ACC112 (cell line): Measurements from ENCODE around the gene LSR.
"Not testable (repeated sequence)": the region's sequence is repeated elsewhere in the genome, so short reads cannot be mapped to it uniquely, and the experiment has no call there.

ENCODE experiments used
- H2AFZ ChIP-seq: fragments of 200-600 bp; sonication (generic); one replicate; pipeline ENCODE4 v1.6.0; 2017; ENCODE audit warnings: antibody characterized with exemption, low read length; ENCODE audit not compliant: unreplicated experiment
- H3K27ac ChIP-seq: fragments of 200-600 bp; sonication (generic); 2 replicates; pipeline ENCODE4 v1.5.1; 2014; ENCODE audit warnings: low read depth, mild to moderate bottlenecking, antibody characterized with exemption, low read length, moderate library complexity
- H3K27me3 ChIP-seq: fragments of 200-600 bp; sonication (generic); 2 replicates; pipeline ENCODE4 v1.6.1; 2014; ENCODE audit warnings: mild to moderate bottlenecking, antibody characterized with exemption, low read length, moderate library complexity, mixed read lengths; ENCODE audit not compliant: insufficient read depth
- H3K36me3 ChIP-seq: fragments of 200-600 bp; sonication (generic); 2 replicates; pipeline ENCODE4 v1.6.1; 2016; ENCODE audit warnings: mild to moderate bottlenecking, antibody characterized with exemption, low read length, moderate library complexity, mixed read lengths; ENCODE audit not compliant: insufficient read depth
- H3K4me1 ChIP-seq: fragments of 200-600 bp; sonication (generic); one replicate; pipeline ENCODE4 v1.6.1; 2016; ENCODE audit warnings: low read length, mixed read lengths; ENCODE audit not compliant: insufficient read depth, unreplicated experiment, control insufficient read depth
- H3K4me3 ChIP-seq: fragments of 200-600 bp; sonication (generic); 2 replicates; pipeline ENCODE4 v1.5.1; 2014; ENCODE audit warnings: mild to moderate bottlenecking, low read depth, low read length
- H3K79me2 ChIP-seq: fragments of 200-600 bp; sonication (generic); one replicate; pipeline ENCODE4 v1.6.0; 2016; ENCODE audit warnings: low read length; ENCODE audit not compliant: control insufficient read depth, unreplicated experiment, insufficient read depth

The LSR gene

GRCh38 chr19:35229601-35230000 lies 19.2 kb upstream of the LSR start:
- no peaks in the 10 kb centered on the region for H3K79me2 ChIP-seq
- H2AFZ ChIP-seq: no peak overlapping the region
- peaks cover 13% of the 10 kb centered on the region; the same call in 1 of the 2 replicates for H3K27me3 ChIP-seq
- H3K27ac ChIP-seq: no peak overlapping the region
- no peak overlapping the region for H3K4me3 ChIP-seq
- H3K36me3 ChIP-seq: no peaks in the 10 kb centered on the region
- H3K4me1 ChIP-seq: no peaks in the 10 kb centered on the region

- Histone ChIP-seq H3K27me3 (peaks cover 11% of the 10 kb centered on the region; the same call in 1 of the 2 replicates), H2AFZ (no peak overlapping the region), H3K27ac (no peak overlapping the region), H3K4me3 (no peak overlapping the region), H3K4me1 (no peaks in the 10 kb centered on the region), H3K36me3 (no peaks in the 10 kb centered on the region), H3K79me2 (no peaks in the 10 kb centered on the region)
Measured at GRCh38 chr19:35231956-35232645, 16.7 kb upstream of the LSR start.

- Histone ChIP-seq H2AFZ (no peak overlapping the region), H3K4me3 (no peak overlapping the region)
Measured at GRCh38 chr19:35232912-35233311, 15.9 kb upstream of the LSR start.

GRCh38 chr19:35236638-35237400 lies 12.0 kb upstream of the LSR start:
- Histone ChIP-seq H2AFZ (no peak overlapping the region), H3K4me3 (no peak overlapping the region), H3K36me3 (no peaks in the 10 kb centered on the region)

More at GRCh38 chr19:35232912-35233311, 15.9 kb upstream of the LSR start:
- Histone ChIP-seq H3K27me3 (peaks cover 12% of the 10 kb centered on the region; the same call in 1 of the 2 replicates), H3K79me2 (no peaks in the 10 kb centered on the region), H3K36me3 (no peaks in the 10 kb centered on the region), H3K4me1 (no peaks in the 10 kb centered on the region), H3K27ac (no peak overlapping the region)

GRCh38 chr19:35239597-35239996 lies 9.2 kb upstream of the LSR start:
- H3K36me3 ChIP-seq, H3K27ac ChIP-seq, H2AFZ ChIP-seq, H3K79me2 ChIP-seq, H3K4me3 ChIP-seq, H3K4me1 ChIP-seq: not testable (repeated sequence)
- peaks cover 55% of the 10 kb centered on the region for H3K27me3 ChIP-seq

More at GRCh38 chr19:35236638-35237400, 12.0 kb upstream of the LSR start:
- no peaks in the 10 kb centered on the region for H3K4me1 ChIP-seq
- H3K27ac ChIP-seq: no peak overlapping the region
- H3K79me2 ChIP-seq: no peaks in the 10 kb centered on the region
- peaks cover 38% of the 10 kb centered on the region for H3K27me3 ChIP-seq

- Histone ChIP-seq H3K79me2 (no peaks in the 10 kb centered on the region), H3K36me3 (no peaks in the 10 kb centered on the region), H2AFZ (no peak overlapping the region), H3K27me3 (peaks cover 55% of the 10 kb centered on the region), H3K4me1 (no peaks in the 10 kb centered on the region), H3K27ac (no peak overlapping the region), H3K4me3 (no peak overlapping the region)
Measured at GRCh38 chr19:35240327-35240726, 8.5 kb upstream of the LSR start.

- peaks cover 65% of the 10 kb centered on the region for H3K27me3 ChIP-seq
- H3K79me2 ChIP-seq: no peaks in the 10 kb centered on the region
- no peak overlapping the region for H3K4me3 ChIP-seq
- no peaks in the 10 kb centered on the region for H3K36me3 ChIP-seq
- H2AFZ ChIP-seq: no peak overlapping the region
- H3K27ac ChIP-seq: no peak overlapping the region
- no peaks in the 10 kb centered on the region for H3K4me1 ChIP-seq
Measured at GRCh38 chr19:35241417-35241816, 7.4 kb upstream of the LSR start.

GRCh38 chr19:35246466-35247092 lies 2.2 kb upstream of the LSR start:
- Histone ChIP-seq H3K4me1 (no peaks in the 10 kb centered on the region), H3K79me2 (no peaks in the 10 kb centered on the region), H3K36me3 (no peaks in the 10 kb centered on the region), H3K27me3 (peaks cover 75% of the 10 kb centered on the region), H3K4me3 (no peak overlapping the region), H3K27ac (no peak overlapping the region), H2AFZ (no peak overlapping the region)

GRCh38 chr19:35247526-35248309 lies 1.1 kb upstream of the LSR start:
- no peak overlapping the region for H3K27ac ChIP-seq
- H3K36me3 ChIP-seq: no peaks in the 10 kb centered on the region
- H3K27me3 ChIP-seq: peaks cover 71% of the 10 kb centered on the region
- no peaks in the 10 kb centered on the region for H3K79me2 ChIP-seq
- no peak overlapping the region for H3K4me3 ChIP-seq
- no peak overlapping the region for H2AFZ ChIP-seq
- H3K4me1 ChIP-seq: no peaks in the 10 kb centered on the region

- H2AFZ ChIP-seq: no peak overlapping the region
- H3K4me1 ChIP-seq: no peaks in the 10 kb centered on the region
- peaks cover 55% of the 10 kb centered on the region for H3K27me3 ChIP-seq
- no peaks in the 10 kb centered on the region for H3K79me2 ChIP-seq
- H3K4me3 ChIP-seq: 0 out of 2 replicates have a peak overlapping the region, but pooled peaks have one; percentile 16
- H3K36me3 ChIP-seq: no peaks in the 10 kb centered on the region
- no peak overlapping the region for H3K27ac ChIP-seq
Measured at GRCh38 chr19:35249146-35249847, 495 bp downstream of the LSR start.
